Liver (tissue), 3 donors: ENCODE measurements around the gene TOB1.

ENCODE experiments used
- EGR1 ChIP-seq, 2 donors: IDR thresholded peaks; 2 replicates each; pipeline ENCODE4 v1.6.1; 2016 to 2018; ENCODE audit warnings: antibody characterized with exemption in 2 of 2, low read depth in 2 of 2
- RAD21 ChIP-seq, 2 donors: IDR thresholded peaks; 2 replicates each; pipeline ENCODE4 v1.6.1; 2016; ENCODE audit warnings: antibody characterized with exemption in 2 of 2, mild to moderate bottlenecking in 2 of 2
- TAF1 ChIP-seq: conservative IDR thresholded peaks from 2 replicates; pipeline ENCODE4 v1.6.1; 2016; ENCODE audit warnings: antibody characterized with exemption, mild to moderate bottlenecking
- ZBTB33 ChIP-seq: IDR thresholded peaks from 2 replicates; pipeline ENCODE4 v1.6.1; 2016; ENCODE audit warnings: antibody characterized with exemption
- TF ChIP-seq, protein P1 (sequence below): fragments of 150-350 bp; IDR thresholded peaks from 2 replicates; pipeline ENCODE4 v1.5.1; 2017; ENCODE audit warnings: improper control_type of control experiment, low read depth, low read length; ENCODE audit not compliant: missing input control
- donor health status: healthy.
- donor health status: healthy.

GRCh38 chr17:50868602-50869001 is 2.4 kb upstream of the TOB1 start:
- no peak for TF ChIP-seq ZBTB33
- TF ChIP-seq EGR1 (IDR thresholded peaks at IDR 0.05; ENCODE audit: low read depth in 2 of 2): no peak
- TF ChIP-seq, protein P1, sequence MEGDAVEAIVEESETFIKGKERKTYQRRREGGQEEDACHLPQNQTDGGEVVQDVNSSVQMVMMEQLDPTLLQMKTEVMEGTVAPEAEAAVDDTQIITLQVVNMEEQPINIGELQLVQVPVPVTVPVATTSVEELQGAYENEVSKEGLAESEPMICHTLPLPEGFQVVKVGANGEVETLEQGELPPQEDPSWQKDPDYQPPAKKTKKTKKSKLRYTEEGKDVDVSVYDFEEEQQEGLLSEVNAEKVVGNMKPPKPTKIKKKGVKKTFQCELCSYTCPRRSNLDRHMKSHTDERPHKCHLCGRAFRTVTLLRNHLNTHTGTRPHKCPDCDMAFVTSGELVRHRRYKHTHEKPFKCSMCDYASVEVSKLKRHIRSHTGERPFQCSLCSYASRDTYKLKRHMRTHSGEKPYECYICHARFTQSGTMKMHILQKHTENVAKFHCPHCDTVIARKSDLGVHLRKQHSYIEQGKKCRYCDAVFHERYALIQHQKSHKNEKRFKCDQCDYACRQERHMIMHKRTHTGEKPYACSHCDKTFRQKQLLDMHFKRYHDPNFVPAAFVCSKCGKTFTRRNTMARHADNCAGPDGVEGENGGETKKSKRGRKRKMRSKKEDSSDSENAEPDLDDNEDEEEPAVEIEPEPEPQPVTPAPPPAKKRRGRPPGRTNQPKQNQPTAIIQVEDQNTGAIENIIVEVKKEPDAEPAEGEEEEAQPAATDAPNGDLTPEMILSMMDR: no peak
- TF ChIP-seq TAF1: no peak
- TF ChIP-seq RAD21 (IDR thresholded peaks at IDR 0.05): no peak
